Brain pericyte (primary cell): ENCODE measurements around the gene ELMO3.

Experiments
- DNase-seq: peaks from one replicate; pipeline ENCODE4 v3.0.0-alpha.2; 2012; ENCODE audit warnings: low read depth, low spot score

The ELMO3 gene

DNA sequence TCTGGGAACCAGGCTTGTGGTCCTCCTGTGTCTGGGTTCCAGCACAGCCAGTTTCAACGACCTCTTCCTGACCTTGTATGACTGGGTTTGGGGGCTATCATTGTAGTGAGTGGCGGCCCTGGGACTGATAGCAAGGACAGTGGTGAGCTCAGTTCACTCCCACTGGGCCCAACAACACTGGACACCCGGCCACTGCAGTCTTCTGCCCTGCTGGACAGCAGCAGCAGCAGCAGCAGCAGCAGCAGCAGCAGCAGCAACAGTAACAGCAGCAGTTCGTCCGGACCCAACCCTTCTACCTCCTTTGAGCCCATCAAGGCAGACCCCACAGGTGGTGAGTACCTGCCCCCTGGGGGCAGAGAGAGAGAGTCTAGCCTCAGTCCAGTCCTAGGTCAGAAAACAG, 3.3 kb upstream of the ELMO3 start:
- no peak for DNase-seq

DNA sequence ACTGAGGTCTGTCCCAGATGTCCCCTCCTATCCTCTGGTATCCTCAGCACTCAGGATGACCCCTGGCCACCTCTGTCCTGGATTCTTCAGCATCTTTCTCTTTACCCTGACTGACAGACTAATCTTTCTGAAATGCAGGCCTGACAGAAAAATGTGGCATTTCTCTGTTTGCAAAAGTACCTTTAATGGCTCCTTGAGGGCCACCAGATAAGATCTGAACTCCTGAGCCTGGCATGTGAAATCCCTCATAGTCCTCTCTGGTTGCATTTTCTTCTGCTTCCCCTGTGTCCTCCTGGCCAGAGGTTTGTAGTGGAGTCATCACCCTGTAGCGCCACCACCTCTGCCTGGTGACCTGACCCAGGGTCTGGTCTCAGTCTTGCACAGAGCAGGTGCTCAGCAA, 2.0 kb upstream of the ELMO3 start:
- DNase-seq, result no peak

DNA sequence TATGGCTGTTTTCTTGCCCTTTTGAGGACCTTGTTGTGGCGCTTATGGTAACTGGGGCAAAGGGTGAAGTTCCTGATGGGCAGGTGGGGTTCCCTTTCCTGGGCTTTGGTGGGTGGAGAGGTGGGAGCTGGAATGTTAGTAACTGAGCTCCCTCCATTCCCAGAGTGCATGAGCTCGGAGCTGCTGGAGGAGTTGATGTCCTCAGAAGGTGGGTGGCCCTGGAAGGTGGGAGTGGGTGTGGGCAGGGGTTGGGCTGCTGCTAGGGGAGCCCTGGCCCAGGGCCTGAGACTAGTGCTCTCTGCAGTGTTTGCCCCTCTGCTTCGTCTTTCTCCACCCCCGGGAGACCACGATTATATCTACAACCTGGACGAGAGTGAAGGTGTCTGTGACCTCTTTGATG, 1.2 kb upstream of the ELMO3 start:
- DNase-seq, result no peak

DNA sequence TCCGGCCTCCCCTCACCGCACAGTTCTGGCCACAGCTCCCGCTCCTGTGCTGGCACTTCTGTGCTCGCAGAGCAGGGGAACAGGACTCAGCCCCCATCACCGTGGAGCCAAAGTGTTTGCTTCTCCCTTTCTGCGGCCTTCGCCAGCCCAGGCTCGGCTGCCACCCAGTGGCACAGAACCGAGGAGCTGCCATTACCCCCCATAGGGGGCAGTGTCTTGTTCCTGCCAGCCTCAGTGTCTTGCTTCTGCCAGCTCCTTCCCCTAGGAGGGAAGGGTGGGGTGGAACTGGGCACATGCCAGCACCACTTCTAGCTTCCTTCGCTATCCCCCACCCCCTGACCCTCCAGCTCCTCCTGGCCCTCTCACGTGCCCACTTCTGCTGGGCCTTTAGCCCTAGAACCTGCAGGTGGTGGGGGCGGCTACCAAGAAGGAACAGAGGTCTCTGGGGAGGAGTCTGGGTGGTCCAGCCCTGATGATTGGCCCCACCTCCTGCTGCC, 645 bp upstream of the ELMO3 start:
- no peak for DNase-seq

DNA sequence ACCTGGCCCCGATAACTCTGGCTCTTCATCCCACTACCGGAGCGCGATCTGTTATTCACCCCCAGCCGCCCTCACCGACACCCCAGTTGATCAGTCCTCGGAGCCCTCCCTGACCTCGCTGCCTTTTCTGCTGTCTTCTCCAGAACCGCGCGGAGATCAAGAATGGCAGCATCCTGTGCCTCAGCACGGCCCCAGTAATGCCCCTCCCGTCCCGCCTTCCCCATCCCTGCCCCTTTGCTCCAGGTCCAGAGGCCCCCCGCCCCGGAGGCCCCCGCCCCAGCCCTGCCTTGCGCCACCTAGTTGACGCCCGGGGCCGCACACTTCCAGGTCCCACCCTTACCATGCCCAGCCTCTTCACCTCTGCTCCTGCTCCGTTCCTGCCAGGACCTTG, 872 bp downstream of the ELMO3 start:
- no peak for DNase-seq

DNA sequence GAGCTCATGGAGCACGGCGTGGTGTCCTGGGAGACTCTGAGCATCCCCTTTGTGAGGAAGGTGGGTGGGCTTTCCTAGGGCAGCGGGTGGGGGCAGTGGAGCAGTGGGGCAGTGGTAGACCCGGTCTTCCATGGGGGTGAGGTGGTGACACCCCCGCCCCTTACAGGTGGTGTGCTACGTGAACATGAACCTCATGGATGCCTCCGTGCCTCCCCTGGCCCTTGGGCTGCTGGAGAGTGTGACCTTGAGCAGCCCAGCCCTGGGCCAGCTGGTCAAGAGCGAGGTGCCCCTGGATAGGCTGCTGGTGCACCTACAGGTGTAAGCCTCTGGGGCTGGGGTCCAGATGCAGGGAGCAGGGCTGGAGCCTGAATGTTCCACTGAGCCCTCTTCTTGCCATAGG, 1.6 kb downstream of the ELMO3 start:
- DNase-seq, result no peak

DNA sequence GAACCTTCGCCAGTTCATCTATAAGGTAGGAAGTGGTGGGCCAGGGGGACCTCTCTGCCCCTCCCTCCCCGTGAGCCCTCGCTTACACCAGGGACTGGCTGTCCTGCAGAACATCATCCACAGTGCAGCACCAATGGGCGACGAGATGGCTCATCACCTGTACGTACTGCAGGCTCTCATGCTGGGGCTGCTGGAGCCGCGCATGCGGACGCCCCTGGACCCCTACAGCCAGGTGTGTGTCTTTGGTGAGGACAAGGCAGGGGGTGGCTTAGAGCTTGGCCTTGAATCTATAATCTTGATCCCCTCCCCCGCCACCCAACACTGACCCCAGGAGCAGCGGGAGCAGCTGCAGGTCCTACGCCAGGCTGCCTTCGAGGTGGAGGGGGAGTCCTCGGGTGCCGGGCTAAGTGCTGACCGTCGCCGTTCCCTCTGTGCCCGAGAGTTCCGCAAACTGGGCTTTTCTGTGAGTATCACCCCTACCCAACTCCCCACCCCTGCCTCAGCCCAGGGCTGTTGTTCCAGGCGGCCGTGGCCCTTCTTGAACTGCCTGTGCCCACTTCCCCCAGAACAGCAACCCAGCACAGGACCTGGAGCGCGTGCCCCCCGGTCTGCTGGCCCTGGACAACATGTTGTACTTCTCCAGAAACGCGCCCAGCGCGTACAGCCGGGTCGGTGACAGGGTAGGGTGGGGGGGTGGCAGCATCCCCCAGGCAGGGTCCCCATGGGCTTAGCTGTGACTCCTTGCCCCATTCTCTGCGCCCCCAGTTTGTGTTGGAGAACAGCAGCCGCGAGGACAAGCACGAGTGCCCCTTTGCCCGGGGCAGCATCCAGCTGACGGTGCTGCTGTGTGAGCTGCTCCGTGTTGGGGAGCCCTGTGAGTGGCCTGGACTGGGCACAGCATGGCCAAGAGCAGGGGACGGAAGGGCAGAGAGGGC, 2.7 kb downstream of the ELMO3 start:
- no peak for DNase-seq

DNA sequence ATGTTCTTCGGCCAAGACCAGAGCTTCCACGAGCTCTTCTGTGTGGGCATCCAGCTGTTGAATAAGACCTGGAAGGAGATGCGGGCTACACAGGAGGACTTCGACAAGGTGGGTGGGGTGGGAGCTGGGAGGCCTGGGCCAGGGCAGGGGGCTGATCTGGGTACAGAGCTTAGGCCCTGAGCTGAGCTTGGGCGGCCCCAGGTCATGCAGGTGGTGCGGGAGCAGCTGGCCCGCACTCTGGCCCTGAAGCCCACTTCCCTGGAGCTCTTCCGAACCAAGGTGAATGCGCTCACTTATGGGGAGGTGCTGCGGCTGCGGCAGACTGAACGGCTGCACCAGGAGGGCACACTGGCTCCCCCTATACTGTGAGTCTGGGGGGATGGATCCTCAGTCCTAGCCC, 3.5 kb downstream of the ELMO3 start:
- DNase-seq, result no peak

DNA sequence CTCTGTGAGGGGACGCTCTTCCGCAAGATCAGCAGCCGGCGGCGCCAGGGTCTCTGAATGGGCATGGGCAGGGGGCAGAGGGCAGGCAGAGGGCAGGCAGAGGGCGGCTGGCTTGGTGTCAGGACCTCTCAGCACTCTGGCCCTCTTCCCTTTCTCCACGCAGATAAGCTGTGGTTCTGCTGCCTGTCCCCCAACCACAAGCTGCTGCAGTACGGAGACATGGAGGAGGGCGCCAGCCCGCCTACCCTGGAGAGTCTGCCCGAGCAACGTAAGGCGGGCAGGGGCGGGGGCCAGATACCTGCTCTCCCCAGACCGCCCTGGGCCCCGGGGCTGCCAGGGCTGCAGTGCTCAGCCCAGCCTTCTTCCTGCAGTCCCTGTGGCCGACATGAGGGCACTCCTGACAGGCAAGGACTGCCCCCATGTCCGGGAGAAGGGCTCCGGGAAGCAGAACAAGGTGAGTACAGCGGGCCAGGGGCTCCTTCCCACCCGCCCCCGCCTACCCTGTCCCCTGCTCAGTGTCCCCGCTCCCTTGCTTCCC, 4.1 kb downstream of the ELMO3 start:
- DNase-seq, result no peak

DNA sequence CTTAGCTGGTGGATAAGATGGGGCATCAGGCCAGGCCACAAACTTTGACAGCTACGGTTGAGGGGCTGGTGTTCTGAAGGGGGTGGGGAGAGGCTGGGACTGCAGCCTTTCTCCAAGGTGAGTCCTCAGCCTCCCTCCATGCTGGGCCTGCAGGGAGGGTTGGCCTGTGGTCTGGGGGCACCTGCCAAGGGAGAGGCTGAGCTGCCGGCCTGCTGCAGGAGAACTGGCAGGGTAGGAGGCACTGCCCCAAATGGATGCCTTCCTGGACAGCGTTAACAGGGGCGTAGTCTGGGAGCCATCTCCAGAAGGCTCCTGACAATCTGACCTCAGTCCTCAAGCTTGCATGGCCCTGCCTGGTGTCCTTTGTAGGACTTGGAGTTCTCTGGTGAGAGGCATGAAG, 5.1 kb downstream of the ELMO3 start:
- DNase-seq, result no peak

DNA sequence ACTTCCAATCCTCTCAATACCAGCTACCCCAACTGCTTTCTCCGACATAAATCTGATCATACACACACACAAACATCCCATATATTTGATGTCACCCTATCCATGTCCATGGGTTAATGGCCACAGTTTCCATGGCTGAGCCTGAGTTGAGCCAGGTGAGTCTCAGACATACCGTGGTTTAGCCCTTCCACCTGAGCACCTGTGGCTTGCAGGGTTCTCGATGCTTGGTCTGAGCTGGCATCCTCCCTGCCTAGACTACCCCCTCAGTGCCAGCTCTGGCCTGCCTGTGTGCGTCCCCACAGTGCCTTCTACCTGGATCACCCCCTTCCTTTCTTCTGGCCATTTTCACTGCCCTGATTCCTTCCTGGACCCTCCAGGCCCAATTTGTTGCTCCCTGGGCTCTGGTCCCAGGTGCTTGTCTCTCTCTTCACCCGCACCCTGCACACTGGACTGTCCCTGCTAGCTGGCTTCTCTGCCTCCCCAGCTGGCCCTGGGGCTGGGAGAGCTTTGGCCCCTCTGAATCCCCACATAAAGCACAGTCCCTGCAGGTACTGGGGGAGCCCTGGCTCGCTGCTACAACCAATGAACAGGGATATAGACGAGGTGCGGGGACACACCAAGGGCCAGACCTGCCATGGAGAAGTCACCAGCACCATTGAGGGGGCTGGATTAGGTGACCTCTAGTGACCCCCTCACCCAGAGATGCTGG, 7.4 kb downstream of the ELMO3 start:
- DNase-seq, result no peak

DNA sequence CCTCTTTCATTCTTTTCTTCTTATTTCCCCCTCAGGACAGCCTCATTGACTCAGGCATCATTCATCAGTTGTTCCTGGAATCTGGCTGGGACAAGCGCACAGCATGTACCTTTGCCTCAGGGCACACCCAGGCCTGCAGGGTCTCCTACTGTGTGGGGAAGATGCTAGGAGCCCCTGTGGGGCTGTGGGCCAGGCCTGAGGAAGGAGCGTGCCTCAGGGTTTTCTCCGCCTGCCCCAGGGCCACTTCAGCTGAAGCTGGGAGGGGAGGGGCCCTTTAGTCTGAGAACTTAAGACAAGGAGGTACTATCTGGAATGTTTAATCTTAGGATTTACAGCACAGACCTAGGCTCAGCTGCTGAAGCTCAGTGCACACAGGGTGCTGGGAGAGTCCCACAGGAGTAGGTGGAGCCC, 7.9 kb downstream of the ELMO3 start:
- no peak for DNase-seq

DNA sequence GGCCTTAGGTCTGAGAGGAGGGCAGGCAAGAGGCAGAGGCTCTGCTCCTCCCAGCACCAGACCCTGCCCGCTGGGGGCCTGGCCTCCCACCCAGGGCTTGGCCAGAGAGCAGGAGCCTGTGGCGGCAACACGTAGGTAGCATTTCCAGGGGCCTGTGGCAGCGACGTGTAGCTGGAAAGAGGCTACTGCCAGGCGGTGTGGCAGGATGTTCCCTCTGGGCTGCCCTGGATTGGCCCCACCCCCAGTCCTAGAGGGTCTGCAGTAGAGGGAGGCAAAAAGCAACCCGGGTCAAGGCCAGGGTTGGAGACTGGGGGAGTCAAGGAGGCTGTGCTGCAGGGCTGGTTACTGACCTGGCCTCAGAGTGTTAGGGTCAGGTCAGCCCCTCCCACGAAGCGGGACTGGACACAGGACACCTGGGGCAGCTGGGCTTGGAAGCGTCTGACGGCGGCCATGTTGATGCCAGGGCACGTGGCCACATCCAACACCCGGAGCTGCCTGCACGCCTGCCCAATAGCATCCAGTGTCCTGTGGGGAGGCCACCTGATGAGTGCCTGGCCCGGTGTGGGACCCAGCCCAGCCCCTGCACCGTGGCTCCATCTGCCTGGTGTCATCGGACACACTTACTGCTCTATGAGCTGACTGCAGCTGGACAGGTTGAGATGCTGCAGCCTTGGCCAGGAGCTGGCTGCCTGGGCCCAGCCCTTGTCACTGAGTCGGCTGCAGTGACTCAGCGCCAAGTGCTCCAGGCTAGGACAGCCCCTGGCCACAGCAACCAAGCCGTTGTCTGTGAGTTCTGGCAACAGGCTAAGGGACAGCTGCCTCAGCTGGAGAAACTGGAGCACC, 8.5 kb downstream of the ELMO3 start:
- no peak for DNase-seq

DNA sequence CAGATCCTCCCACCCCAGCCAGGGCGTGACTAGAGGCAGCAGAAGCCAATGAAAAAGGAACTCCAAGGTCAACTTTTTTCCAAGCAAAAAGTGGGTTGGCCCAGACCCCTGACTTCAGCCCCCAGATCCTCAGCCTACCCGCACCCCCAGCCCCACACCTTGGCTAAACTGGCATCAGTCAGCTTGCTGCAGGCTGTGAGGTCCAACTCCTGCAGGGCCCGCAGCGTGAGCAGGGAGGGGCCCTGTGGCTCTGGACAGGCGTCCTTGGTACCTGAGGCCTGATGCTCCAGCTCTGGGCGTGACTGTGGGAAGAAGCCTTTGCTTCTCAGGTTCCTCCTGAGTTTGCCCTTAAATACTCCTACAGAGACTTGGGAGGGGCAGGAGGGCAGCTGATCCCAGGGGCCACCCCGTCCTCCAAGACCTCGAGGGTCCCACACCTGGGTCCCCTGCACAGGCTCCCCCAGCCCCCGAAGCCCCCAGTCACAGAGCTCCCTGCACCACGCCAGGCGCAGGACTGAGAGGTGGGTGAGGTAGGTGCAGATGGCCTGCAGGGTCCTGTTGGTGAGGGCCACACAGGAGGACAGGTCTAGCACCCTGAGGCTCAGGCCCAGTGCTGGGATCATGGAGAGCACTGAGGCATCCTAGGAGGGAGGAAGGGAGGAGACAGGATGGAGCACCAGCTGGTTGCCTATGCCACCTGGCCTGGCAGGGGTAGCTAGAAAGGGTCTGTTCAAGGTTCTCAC, 9.4 kb downstream of the ELMO3 start:
- DNase-seq, result no peak

DNA sequence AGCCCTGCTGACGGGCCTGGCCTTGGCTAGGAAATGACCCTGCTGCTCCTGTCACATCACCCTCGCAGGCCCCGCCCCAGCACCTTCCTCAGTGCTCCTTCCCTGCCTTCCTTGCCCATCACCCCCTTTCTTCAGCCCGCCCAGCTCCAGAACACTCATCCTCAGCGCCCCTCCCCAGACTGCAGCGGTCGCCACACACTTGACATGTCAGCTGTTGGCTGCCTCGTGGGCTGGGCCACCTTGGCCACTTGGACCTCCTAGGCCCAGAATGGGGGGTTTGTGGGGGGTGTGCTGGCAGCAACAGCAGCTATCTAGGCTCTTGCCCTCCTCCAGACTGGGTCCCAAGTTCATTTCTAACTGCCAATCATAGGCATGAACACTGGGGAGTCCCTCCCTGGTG, 10.6 kb downstream of the ELMO3 start:
- DNase-seq, result no peak

DNA sequence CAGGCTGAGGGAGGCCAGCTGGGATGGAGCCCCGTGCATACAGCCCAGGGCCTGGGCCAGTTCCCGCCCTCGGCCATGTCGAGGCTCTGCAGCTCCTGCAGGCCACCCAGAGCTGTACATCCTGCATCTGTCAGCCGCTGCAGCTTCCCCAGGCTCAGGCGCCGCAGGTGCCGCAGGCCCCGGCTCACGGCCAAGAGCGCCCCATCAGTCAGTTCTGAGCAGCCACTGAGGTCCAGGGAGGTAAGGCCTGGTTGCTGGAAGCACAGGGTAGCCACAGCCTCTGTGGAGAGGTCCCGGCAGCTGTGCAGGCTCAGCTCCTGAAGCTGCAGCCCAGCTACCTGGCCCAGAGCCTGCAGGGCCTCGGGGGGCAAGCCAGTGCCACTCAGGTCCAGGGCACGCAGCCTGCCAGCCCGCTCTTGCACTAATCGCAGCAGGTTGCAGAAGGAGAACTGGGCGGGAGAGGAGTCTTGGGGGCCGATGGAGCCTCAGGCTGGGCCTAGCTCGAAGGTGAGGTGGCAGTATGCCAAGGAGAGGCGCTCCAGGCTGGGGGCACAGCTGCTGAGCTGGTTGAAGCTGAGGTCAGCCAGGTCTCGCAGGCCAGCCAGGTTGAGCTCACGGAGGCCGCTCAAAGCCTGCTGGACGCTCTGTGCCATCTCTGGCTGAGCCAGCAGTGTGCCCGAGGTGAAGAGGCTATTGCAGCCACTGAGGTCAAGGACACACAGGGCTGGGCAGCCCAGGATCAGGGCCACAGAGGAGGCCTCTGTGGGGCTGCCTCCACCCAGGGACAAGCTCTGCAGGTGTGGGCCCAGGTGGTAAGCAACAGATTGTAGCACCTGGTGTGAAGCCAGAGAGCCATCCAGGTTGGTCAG, 11.4 kb downstream of the ELMO3 start:
- no peak for DNase-seq

DNA sequence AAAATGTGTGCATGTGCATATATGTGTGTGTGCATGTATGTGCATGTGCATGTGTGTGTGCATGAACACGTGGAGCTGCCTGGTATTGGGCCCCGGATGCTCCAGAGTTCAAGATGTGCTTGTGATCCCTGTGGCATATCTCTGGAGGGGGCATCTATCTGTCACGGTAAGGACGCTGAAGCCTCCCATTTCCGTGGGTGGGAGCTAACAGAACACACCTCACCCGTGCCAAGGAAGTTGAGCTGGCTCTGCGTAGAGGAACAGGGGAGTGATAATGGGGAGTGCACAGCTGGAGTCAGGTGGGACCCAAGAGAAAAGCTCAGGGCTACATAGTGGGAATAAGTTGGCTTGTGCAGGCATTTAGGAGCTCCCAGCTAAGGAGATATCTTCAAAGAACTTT, 12.7 kb downstream of the ELMO3 start:
- no peak for DNase-seq

DNA sequence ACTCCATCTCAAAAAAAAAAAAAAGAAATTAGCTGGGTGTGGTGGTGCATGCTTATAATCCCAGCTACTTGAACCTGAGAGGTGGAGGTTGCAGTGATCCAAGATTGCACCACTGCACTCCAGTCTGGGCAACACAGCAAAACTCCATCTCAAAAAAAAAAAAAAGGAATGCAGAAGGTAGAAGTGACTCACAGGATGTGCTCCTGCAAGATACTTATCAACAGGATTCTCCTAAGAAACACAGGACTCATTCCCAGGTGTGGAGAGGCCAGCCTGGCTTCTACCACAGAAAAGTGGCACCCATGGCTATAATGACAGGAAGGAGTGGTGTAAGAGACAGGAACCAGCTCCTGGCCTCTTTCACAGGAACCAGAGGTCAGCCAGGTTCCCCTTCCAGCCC, 13.8 kb downstream of the ELMO3 start:
- no peak for DNase-seq

DNA sequence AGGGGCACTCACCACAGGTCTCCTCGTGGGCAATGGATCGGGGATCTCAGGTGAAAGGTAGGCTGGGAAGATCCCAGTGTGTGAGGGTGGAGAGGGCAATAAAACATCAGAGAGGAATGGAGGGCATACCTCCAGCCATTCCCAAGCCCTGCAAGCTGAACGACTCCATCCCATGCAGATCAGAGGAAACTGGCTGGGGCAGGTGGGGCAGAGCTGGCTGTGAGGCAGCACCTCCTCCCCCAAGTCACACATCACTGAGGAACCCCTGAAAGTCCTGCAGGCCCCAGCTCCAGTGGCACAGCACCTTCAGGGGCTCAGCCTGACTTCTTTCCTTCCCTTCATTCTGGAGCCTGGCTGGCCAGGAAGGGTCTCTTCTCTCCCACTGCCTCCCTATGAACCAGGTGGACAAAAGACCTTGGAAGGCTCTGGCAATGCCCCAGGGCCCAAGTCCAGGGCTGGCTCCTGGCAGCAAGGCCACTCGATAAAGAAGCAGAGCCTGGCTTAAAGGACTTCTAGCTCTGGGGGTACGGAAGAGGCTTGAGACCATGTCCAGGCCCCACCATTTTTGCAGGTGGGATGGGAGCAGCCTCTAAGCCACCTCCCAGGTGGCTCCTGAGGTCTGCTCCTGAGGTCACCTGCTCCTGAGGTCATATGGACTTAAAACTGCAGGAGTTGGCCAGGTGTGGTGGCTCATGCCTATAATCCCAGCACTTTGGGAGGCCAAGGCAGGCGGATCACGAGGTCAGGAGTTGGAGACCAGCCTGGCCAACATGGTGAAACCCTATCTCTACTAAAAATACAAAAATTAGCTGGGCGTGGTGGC, 14.5 kb downstream of the ELMO3 start:
- no peak for DNase-seq
